ENCODE data around the gene SYPL2. TPM values are rescaled to one million over a fixed set of nuclear protein-coding genes. Genes with fewer than 3 reads are reported as not detected.

Gene SYPL2
- total and polyA plus RNA-seq, 4 experiments from 2014 or later, result not detected

- Mint-ChIP-seq H3K27me3 (peaks cover 6 to 29% of the 10 kb centered on the region in 2 donors), H3K36me3 (peaks cover 0 to 4% of the 10 kb centered on the region in 2 donors), H3K4me1 (peaks cover 8 to 28% (median 19%) of the 10 kb centered on the region in 4 donors), H3K9me3 (no peaks in the 10 kb centered on the region), H3K4me3 (peak overlapping the region in 1 of 8 donors; percentile 18), H3K27ac (peak overlapping the region in 1 of 7 donors; percentile 32)
- no peaks in the 10 kb centered on the region for H3K9me3 ChIP-seq (ENCODE audit: control insufficient read depth in 1 of 2, low read length in 2 of 2)
- peaks cover 6% of the 10 kb centered on the region for H3K4me1 ChIP-seq (ENCODE audit: insufficient read depth, low read length)
- no peaks in the 10 kb centered on the region for H3K36me3 ChIP-seq (ENCODE audit: insufficient read depth, low read length)
- peak in 4 of 5 donors; percentile 40 to 55 (median 46) for DNase-seq
- peaks cover 13% of the 10 kb centered on the region for H3K27me3 ChIP-seq (ENCODE audit: insufficient read depth, low read length)
- H3K27ac ChIP-seq (ENCODE audit: low read depth, low read length), result no peak overlapping the region
- no peak overlapping the region for H3K4me3 ChIP-seq (ENCODE audit: low read length in 2 of 2)
- intact Hi-C loops (cut with micrococcal nuclease), result no loop called here
- ChIA-PET POLR2A (ENCODE audit: partially characterized antibody) (interaction anchor here (1.3 kb wide), 1 partner anchor 52 kb away, joined by 4 read pairs; no protein-coding TSS in a partner anchor), CTCF (ENCODE audit: partially characterized antibody) (interaction anchor here (0.8 to 2.2 kb wide), 7 partner anchors 9 to 202 kb away, joined by 3 to 9 read pairs (median 4); partner anchors contain the start of gene CYB561D1)
Observed at GRCh38 chr1:109478806-109479205, 12.5 kb downstream of the SYPL2 start.

GRCh38 chr1:109479311-109479710, 13.0 kb downstream of the SYPL2 start:
- H3K4me1 Mint-ChIP-seq, result peaks cover 11 to 31% (median 22%) of the 10 kb centered on the region in 4 donors
- POLR2A ChIA-PET (ENCODE audit: partially characterized antibody), result interaction anchor here (1.3 kb wide), 1 partner anchor 52 kb away, joined by 4 read pairs; no protein-coding TSS in a partner anchor

GRCh38 chr1:109479901-109480300, 13.6 kb downstream of the SYPL2 start:
- Mint-ChIP-seq H3K27me3 (peaks cover 6 to 23% of the 10 kb centered on the region in 2 donors), H3K36me3 (peaks cover 0 to 11% of the 10 kb centered on the region in 2 donors), H3K27ac (no peak overlapping the region), H3K4me3 (no peak overlapping the region), H3K9me3 (no peaks in the 10 kb centered on the region), H3K4me1 (peaks cover 17 to 37% (median 27%) of the 10 kb centered on the region in 4 donors)
- ChIA-PET POLR2A (ENCODE audit: partially characterized antibody) (interaction anchor here (1.3 kb wide), 1 partner anchor 53 kb away, joined by 4 read pairs; no protein-coding TSS in a partner anchor), CTCF (ENCODE audit: partially characterized antibody) (interaction anchor here (0.6 to 2.2 kb wide), 4 partner anchors 10 to 548 kb away, joined by 3 to 9 read pairs (median 4); partner anchors contain the start of gene CYB561D1)
- Histone ChIP-seq H3K36me3 (ENCODE audit: insufficient read depth, low read length) (no peaks in the 10 kb centered on the region), H3K4me1 (ENCODE audit: insufficient read depth, low read length) (peaks cover 14% of the 10 kb centered on the region), H3K4me3 (ENCODE audit: low read length in 2 of 2) (no peak overlapping the region), H3K9me3 (ENCODE audit: control insufficient read depth in 1 of 2, low read length in 2 of 2) (no peaks in the 10 kb centered on the region), H3K27me3 (ENCODE audit: insufficient read depth, low read length) (peaks cover 13% of the 10 kb centered on the region), H3K27ac (ENCODE audit: low read depth, low read length) (no peak overlapping the region)
- intact Hi-C loops (cut with micrococcal nuclease), result loop anchor here (5.0 kb wide), 3 partner anchors 142 to 552 kb away; partner anchors contain the start of genes SARS1 and STRIP1
- no peak for DNase-seq

More at GRCh38 chr1:109479311-109479710, 13.0 kb downstream of the SYPL2 start:
- Histone ChIP-seq H3K36me3 (ENCODE audit: insufficient read depth, low read length) (no peaks in the 10 kb centered on the region), H3K27ac (ENCODE audit: low read depth, low read length) (no peak overlapping the region), H3K9me3 (ENCODE audit: control insufficient read depth in 1 of 2, low read length in 2 of 2) (no peaks in the 10 kb centered on the region), H3K4me1 (ENCODE audit: insufficient read depth, low read length) (peaks cover 8% of the 10 kb centered on the region), H3K4me3 (ENCODE audit: low read length in 2 of 2) (no peak overlapping the region), H3K27me3 (ENCODE audit: insufficient read depth, low read length) (peaks cover 13% of the 10 kb centered on the region)
- CTCF ChIA-PET (ENCODE audit: partially characterized antibody), result interaction anchor here (1.1 to 2.2 kb wide), 6 partner anchors 9 to 164 kb away, joined by 3 to 9 read pairs (median 4); partner anchors contain the start of gene CYB561D1
- H3K27ac Mint-ChIP-seq, result no peak overlapping the region
- no peaks in the 10 kb centered on the region for H3K9me3 Mint-ChIP-seq
- no peak overlapping the region for H3K4me3 Mint-ChIP-seq
- H3K27me3 Mint-ChIP-seq, result peaks cover 6 to 27% of the 10 kb centered on the region in 2 donors
- no peak for DNase-seq
- peaks cover 0 to 7% of the 10 kb centered on the region in 2 donors for H3K36me3 Mint-ChIP-seq
- intact Hi-C loops (cut with micrococcal nuclease), result no loop called here

- Histone ChIP-seq H3K27me3 (ENCODE audit: insufficient read depth, low read length) (peaks cover 11% of the 10 kb centered on the region), H3K4me1 (ENCODE audit: insufficient read depth, low read length) (peaks cover 20% of the 10 kb centered on the region), H3K27ac (ENCODE audit: low read depth, low read length) (no peak overlapping the region), H3K36me3 (ENCODE audit: insufficient read depth, low read length) (peaks cover 6% of the 10 kb centered on the region), H3K9me3 (ENCODE audit: control insufficient read depth in 1 of 2, low read length in 2 of 2) (no peaks in the 10 kb centered on the region), H3K4me3 (ENCODE audit: low read length in 2 of 2) (no peak overlapping the region)
- CTCF ChIA-PET (ENCODE audit: partially characterized antibody), result interaction anchor here (1.5 to 37.2 kb wide), 2 partner anchors 9 to 50 kb away, joined by 3 to 1669 read pairs; partner anchors contain the start of gene GPR61
- peaks cover 4 to 21% of the 10 kb centered on the region in 2 donors for H3K36me3 Mint-ChIP-seq
- intact Hi-C loops (cut with micrococcal nuclease), result loop anchor here (5.0 kb wide), 3 partner anchors 141 to 551 kb away; partner anchors contain the start of genes SARS1 and STRIP1
- no peaks in the 10 kb centered on the region for H3K9me3 Mint-ChIP-seq
- no peak overlapping the region for H3K4me3 Mint-ChIP-seq
- peak overlapping the region in 1 of 7 donors; percentile 86 for H3K27ac Mint-ChIP-seq
- H3K27me3 Mint-ChIP-seq, result peaks cover 2 to 12% of the 10 kb centered on the region in 2 donors
- POLR2A ChIA-PET (ENCODE audit: partially characterized antibody), result interaction anchor here (1.0 to 6.0 kb wide), 5 partner anchors 20 to 553 kb away, joined by 3 to 206 read pairs (median 40); partner anchors contain the start of genes AMIGO1, CYB561D1, GNAI3 and PSMA5
- H3K4me1 Mint-ChIP-seq, result peaks cover 20 to 51% (median 32%) of the 10 kb centered on the region in 4 donors
- DNase-seq, result no peak
Observed at GRCh38 chr1:109481646-109482045, 15.3 kb downstream of the SYPL2 start.

GRCh38 chr1:109482242-109482641, 15.9 kb downstream of the SYPL2 start:
- Mint-ChIP-seq H3K36me3 (peaks cover 5 to 21% of the 10 kb centered on the region in 2 donors), H3K4me3 (peak overlapping the region in 4 of 8 donors; percentile 14 to 95 (median 76)), H3K27ac (peak overlapping the region in 4 of 7 donors; percentile 42 to 97 (median 87)), H3K27me3 (peaks cover 2 to 11% of the 10 kb centered on the region in 2 donors), H3K9me3 (no peaks in the 10 kb centered on the region), H3K4me1 (peaks cover 20 to 51% (median 33%) of the 10 kb centered on the region in 4 donors)
- intact Hi-C loops (cut with micrococcal nuclease), result loop anchor here (5.0 kb wide), 3 partner anchors 140 to 550 kb away; partner anchors contain the start of genes SARS1 and STRIP1
- no peaks in the 10 kb centered on the region for H3K9me3 ChIP-seq (ENCODE audit: control insufficient read depth in 1 of 2, low read length in 2 of 2)
- no peak for DNase-seq
- peak overlapping the region; percentile 74 for H3K27ac ChIP-seq (ENCODE audit: low read depth, low read length)
- POLR2A ChIA-PET (ENCODE audit: partially characterized antibody), result interaction anchor here (1.0 to 6.0 kb wide), 8 partner anchors 19 to 552 kb away, joined by 3 to 206 read pairs (median 22); partner anchors contain the start of genes AMIGO1, CYB561D1, GNAI3 and PSMA5
- H3K4me1 ChIP-seq (ENCODE audit: insufficient read depth, low read length), result peaks cover 20% of the 10 kb centered on the region
- CTCF ChIA-PET (ENCODE audit: partially characterized antibody), result interaction anchor here (2.6 to 37.2 kb wide), 4 partner anchors 11 to 54 kb away, joined by 7 to 1669 read pairs (median 320); partner anchors contain the start of genes AMIGO1, CYB561D1 and GPR61
- no peak overlapping the region for H3K4me3 ChIP-seq (ENCODE audit: low read length in 2 of 2)
- peaks cover 6% of the 10 kb centered on the region for H3K27me3 ChIP-seq (ENCODE audit: insufficient read depth, low read length)
- H3K36me3 ChIP-seq (ENCODE audit: insufficient read depth, low read length), result peaks cover 6% of the 10 kb centered on the region

GRCh38 chr1:109482791-109483671, 16.7 kb downstream of the SYPL2 start:
- peaks cover 2 to 11% of the 10 kb centered on the region in 2 donors for H3K27me3 Mint-ChIP-seq
- peak overlapping the region; percentile 91 to 96 (median 93) for H3K4me3 Mint-ChIP-seq
- no peaks in the 10 kb centered on the region for H3K9me3 Mint-ChIP-seq
- peaks cover 5 to 24% of the 10 kb centered on the region in 2 donors for H3K36me3 Mint-ChIP-seq
- Histone ChIP-seq H3K4me1 (ENCODE audit: insufficient read depth, low read length) (peaks cover 20% of the 10 kb centered on the region), H3K9me3 (ENCODE audit: control insufficient read depth in 1 of 2, low read length in 2 of 2) (no peaks in the 10 kb centered on the region), H3K36me3 (ENCODE audit: insufficient read depth, low read length) (peaks cover 6% of the 10 kb centered on the region), H3K4me3 (ENCODE audit: low read length in 2 of 2) (peak overlapping the region; percentile 91 to 95), H3K27me3 (ENCODE audit: insufficient read depth, low read length) (peaks cover 4% of the 10 kb centered on the region), H3K27ac (ENCODE audit: low read depth, low read length) (peak overlapping the region; percentile 74)
- intact Hi-C loops (cut with micrococcal nuclease), result loop anchor here (1.0 to 5.0 kb wide), 5 partner anchors 57 to 549 kb away; partner anchors contain the start of genes PSMA5, SARS1 and STRIP1
- DNase-seq, result peak in 4 of 5 donors; percentile 34 to 63 (median 45)
- H3K4me1 Mint-ChIP-seq, result peaks cover 20 to 51% (median 33%) of the 10 kb centered on the region in 4 donors
- H3K27ac Mint-ChIP-seq, result peak overlapping the region; percentile 84 to 97 (median 92)
- CTCF ChIA-PET (ENCODE audit: partially characterized antibody), result interaction anchor here (0.7 to 37.2 kb wide), 12 partner anchors 10 to 547 kb away, joined by 3 to 1669 read pairs (median 4); partner anchors contain the start of genes AHCYL1, AMIGO1, CYB561D1 and GPR61
- POLR2A ChIA-PET (ENCODE audit: partially characterized antibody), result interaction anchor here (0.8 to 6.0 kb wide), 19 partner anchors 13 to 1481 kb away, joined by 3 to 206 read pairs (median 6); partner anchors contain the start of genes AHCYL1, AMIGO1, AMPD2 and CLCC1
